A673 (cell line): ENCODE data around the gene MATN4.

Experiments used
- EZH2 ChIP-seq: fragments of 200-600 bp; sonication (generic); IDR thresholded peaks from 2 replicates; pipeline ENCODE4 v1.6.1; 2017; ENCODE audit warnings: borderline replicate concordance, low read depth, mild to moderate bottlenecking, mixed read lengths, antibody characterized with exemption, low read length; ENCODE audit not compliant: poor library complexity, severe bottlenecking
- TF ChIP-seq, protein P1 (sequence below): fragments of 300-800, 200-600 bp; sonication (generic); conservative IDR thresholded peaks from 2 replicates; pipeline ENCODE4 v1.5.1; 2017; ENCODE audit warnings: low read depth, mild to moderate bottlenecking, antibody characterized with exemption, low read length, moderate library complexity, mixed read lengths

DNA sequence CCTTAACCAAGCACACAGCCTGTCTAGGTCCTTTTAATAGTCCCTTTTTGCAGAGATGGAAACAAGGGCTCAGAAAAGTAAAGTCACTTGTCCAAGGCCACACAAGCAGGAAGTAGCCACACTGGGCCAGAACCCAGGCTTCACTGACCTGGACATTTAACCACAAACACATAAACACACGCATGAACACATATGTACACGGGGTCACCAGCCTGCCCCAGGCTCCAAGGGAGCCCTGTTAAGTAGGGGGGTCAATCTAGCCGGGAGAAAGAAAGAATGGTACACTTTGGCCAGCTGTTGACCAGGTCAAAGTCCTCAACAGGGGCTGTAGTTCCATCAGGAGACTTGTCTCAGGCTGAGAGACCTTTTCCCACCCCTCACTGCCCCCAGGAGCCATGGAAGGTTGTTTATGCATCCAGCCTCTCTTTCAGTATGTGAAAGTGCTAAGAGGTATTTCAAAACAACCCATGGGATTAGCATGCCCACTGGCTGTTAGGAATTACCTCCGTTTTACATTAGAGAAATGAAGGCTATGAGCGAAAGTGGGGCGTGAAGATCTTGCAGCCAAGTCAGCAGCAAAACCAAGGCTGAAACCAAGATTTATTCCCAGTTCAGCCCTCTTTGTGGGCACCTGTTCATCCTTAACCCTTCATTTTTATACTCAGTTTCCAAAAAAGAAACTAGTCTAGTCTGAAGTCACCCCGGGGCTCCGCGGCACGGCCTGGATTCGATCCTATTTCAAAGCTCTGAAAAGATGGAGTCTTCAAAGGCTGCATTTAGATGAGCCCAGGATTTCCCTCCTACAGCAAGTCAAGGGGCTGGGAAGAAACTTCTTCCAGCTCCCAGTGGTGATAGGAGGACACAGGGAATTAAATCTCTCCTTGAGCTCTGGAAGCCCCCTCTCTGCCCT is 30.3 kb upstream of the MATN4 start:
- no peak for TF ChIP-seq EZH2
- TF ChIP-seq, protein P1, sequence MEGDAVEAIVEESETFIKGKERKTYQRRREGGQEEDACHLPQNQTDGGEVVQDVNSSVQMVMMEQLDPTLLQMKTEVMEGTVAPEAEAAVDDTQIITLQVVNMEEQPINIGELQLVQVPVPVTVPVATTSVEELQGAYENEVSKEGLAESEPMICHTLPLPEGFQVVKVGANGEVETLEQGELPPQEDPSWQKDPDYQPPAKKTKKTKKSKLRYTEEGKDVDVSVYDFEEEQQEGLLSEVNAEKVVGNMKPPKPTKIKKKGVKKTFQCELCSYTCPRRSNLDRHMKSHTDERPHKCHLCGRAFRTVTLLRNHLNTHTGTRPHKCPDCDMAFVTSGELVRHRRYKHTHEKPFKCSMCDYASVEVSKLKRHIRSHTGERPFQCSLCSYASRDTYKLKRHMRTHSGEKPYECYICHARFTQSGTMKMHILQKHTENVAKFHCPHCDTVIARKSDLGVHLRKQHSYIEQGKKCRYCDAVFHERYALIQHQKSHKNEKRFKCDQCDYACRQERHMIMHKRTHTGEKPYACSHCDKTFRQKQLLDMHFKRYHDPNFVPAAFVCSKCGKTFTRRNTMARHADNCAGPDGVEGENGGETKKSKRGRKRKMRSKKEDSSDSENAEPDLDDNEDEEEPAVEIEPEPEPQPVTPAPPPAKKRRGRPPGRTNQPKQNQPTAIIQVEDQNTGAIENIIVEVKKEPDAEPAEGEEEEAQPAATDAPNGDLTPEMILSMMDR: no peak
